NT2/D1 (cell line): ENCODE data around the gene MAST4.

Experiments
- DNase-seq: peaks from one replicate; pipeline ENCODE4 v3.0.0-alpha.2; 2011; ENCODE audit warnings: low read depth, low spot score
- H3K27me3 ChIP-seq: 2 replicates; pipeline ENCODE4 v1.6.0; 2011; ENCODE audit warnings: mild to moderate bottlenecking; ENCODE audit not compliant: insufficient read length, insufficient read depth
- H3K36me3 ChIP-seq: 2 replicates; pipeline ENCODE4 v1.6.1; 2011; ENCODE audit warnings: mild to moderate bottlenecking, low read length, mixed read lengths; ENCODE audit not compliant: insufficient read depth, insufficient read length
- H3K4me1 ChIP-seq: 2 replicates; pipeline ENCODE4 v1.5.1; 2011; ENCODE audit not compliant: insufficient read depth, insufficient read length
- H3K4me3 ChIP-seq: 2 replicates; pipeline ENCODE4 v1.5.1; 2011; ENCODE audit warnings: low read depth; ENCODE audit not compliant: insufficient read length
- H3K9ac ChIP-seq: 2 replicates; pipeline ENCODE4 v1.6.0; 2011; ENCODE audit warnings: low read depth; ENCODE audit not compliant: insufficient read length
- H3K9me3 ChIP-seq: 2 replicates; pipeline ENCODE4 v1.5.1; 2011; ENCODE audit warnings: mild to moderate bottlenecking, low read length; ENCODE audit not compliant: insufficient read depth
- SUZ12 ChIP-seq: IDR thresholded peaks from 2 replicates; pipeline ENCODE4 v1.6.1; 2011; ENCODE audit not compliant: insufficient read length, insufficient read depth; ENCODE audit errors: extremely low read depth
- YY1 ChIP-seq: IDR thresholded peaks from 2 replicates; pipeline ENCODE4 v1.6.1; 2011; ENCODE audit not compliant: insufficient read length, insufficient read depth
- ZNF274 ChIP-seq: IDR thresholded peaks from 2 replicates; pipeline ENCODE4 v1.6.1; 2011; ENCODE audit warnings: mild to moderate bottlenecking, low read depth, low read length

MAST4 gene

GRCh38 chr5:66595756-66596635, at the start of gene MAST4:
Gene MAST4 (plus strand): TSS chr5:66596393. CDS start chr5:66596656, 263 bp downstream.
- peaks cover 41% of the 10 kb centered on the region for H3K27me3 ChIP-seq
- peak within 1 kb of the TSS; percentile 59 for H3K4me3 ChIP-seq
- H3K4me1 ChIP-seq, result no peaks in the 10 kb centered on the region
- DNase-seq, result peak; percentile 77
- peak within 1 kb of the TSS; percentile 83 for H3K9ac ChIP-seq
- H3K36me3 ChIP-seq, result no peaks in the 10 kb centered on the region
- H3K9me3 ChIP-seq, result no peaks in the 10 kb centered on the region
- TF ChIP-seq YY1, result no peak
- TF ChIP-seq SUZ12, result no peak
- no peak for TF ChIP-seq ZNF274

DNA sequence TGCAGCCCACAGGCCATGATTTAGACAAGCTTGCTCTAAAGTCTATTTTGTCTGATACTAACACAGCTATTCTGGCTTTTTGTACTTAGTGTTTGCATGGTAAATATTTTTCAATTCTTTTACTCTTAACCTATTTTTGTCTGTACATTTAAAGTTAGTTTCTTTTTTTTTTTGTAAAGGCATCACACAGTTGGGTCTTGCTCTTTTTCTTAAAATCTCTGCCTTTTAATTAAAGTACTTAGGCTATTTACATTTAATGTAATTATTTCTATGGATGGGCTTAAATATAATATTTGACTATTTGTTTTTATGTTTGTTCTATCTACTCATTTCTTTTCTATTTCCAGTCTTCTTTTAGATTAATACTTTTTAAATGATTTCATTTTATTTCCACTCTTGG, 49.7 kb upstream of the MAST4 start:
- no peaks in the 10 kb centered on the region for H3K4me1 ChIP-seq
- no peak for DNase-seq
- peaks cover 11% of the 10 kb centered on the region for H3K9me3 ChIP-seq
- H3K9ac ChIP-seq, result no peak overlapping the region
- no peaks in the 10 kb centered on the region for H3K36me3 ChIP-seq
- no peak overlapping the region for H3K4me3 ChIP-seq
- H3K27me3 ChIP-seq, result no peaks in the 10 kb centered on the region
- TF ChIP-seq SUZ12 (no peak), YY1 (no peak), ZNF274 (no peak)

GRCh38 chr5:66551338-66551737, 44.9 kb upstream of the MAST4 start:
- Histone ChIP-seq H3K9me3 (peaks cover 18% of the 10 kb centered on the region), H3K27me3 (no peaks in the 10 kb centered on the region), H3K4me1 (no peaks in the 10 kb centered on the region), H3K9ac (no peak overlapping the region), H3K4me3 (no peak overlapping the region), H3K36me3 (no peaks in the 10 kb centered on the region)
- DNase-seq, result no peak
- TF ChIP-seq ZNF274, result no peak
- no peak for TF ChIP-seq SUZ12
- no peak for TF ChIP-seq YY1

- Histone ChIP-seq H3K27me3 (no peaks in the 10 kb centered on the region), H3K4me3 (no peak overlapping the region), H3K9me3 (peaks cover 12% of the 10 kb centered on the region), H3K36me3 (no peaks in the 10 kb centered on the region), H3K9ac (no peak overlapping the region), H3K4me1 (no peaks in the 10 kb centered on the region)
- TF ChIP-seq ZNF274, result no peak
- TF ChIP-seq YY1, result no peak
- no peak for TF ChIP-seq SUZ12
- DNase-seq, result no peak
Measured at GRCh38 chr5:66551945-66552344, 44.2 kb upstream of the MAST4 start.

GRCh38 chr5:66553368-66553912, 42.8 kb upstream of the MAST4 start:
- no peak overlapping the region for H3K9ac ChIP-seq
- peaks cover 9% of the 10 kb centered on the region for H3K9me3 ChIP-seq
- no peak overlapping the region for H3K4me3 ChIP-seq
- TF ChIP-seq YY1, result no peak
- no peak for TF ChIP-seq ZNF274
- TF ChIP-seq SUZ12, result no peak
- DNase-seq, result no peak
- no peaks in the 10 kb centered on the region for H3K4me1 ChIP-seq
- H3K36me3 ChIP-seq, result no peaks in the 10 kb centered on the region
- H3K27me3 ChIP-seq, result no peaks in the 10 kb centered on the region

GRCh38 chr5:66553916-66554575, 42.1 kb upstream of the MAST4 start:
- Histone ChIP-seq H3K27me3 (no peaks in the 10 kb centered on the region), H3K4me1 (no peaks in the 10 kb centered on the region), H3K4me3 (no peak overlapping the region), H3K9me3 (peaks cover 9% of the 10 kb centered on the region), H3K36me3 (no peaks in the 10 kb centered on the region), H3K9ac (no peak overlapping the region)
- TF ChIP-seq YY1 (no peak), SUZ12 (no peak), ZNF274 (no peak)
- DNase-seq, result no peak

- Histone ChIP-seq H3K4me3 (no peak overlapping the region), H3K9ac (no peak overlapping the region), H3K36me3 (no peaks in the 10 kb centered on the region), H3K9me3 (peaks cover 9% of the 10 kb centered on the region), H3K4me1 (no peaks in the 10 kb centered on the region), H3K27me3 (no peaks in the 10 kb centered on the region)
- TF ChIP-seq ZNF274, result no peak
- TF ChIP-seq SUZ12, result no peak
- no peak for TF ChIP-seq YY1
- DNase-seq, result no peak
Measured at GRCh38 chr5:66554884-66555283, 41.3 kb upstream of the MAST4 start.
